ENCODE measurements around the gene SIX3. TPM values are rescaled to one million over a fixed set of nuclear protein-coding genes. Genes with fewer than 3 reads are reported as not detected.
A peak's percentile ranks its signal among the peaks of the same experiment; 100 is the strongest.

Gene SIX3
- total RNA-seq, 1 experiment from 2014 or later = 0.07 TPM

- intact Hi-C loops (cut with micrococcal nuclease) = no loop called here
These were observed 6.3 kb upstream of the SIX3 start for GRCh38 chr2:44934983-44935728.

GRCh38 chr2:44935729-44936098 lies 5.8 kb upstream of the SIX3 start:
- H3K27me3 ChIP-seq (ENCODE audit: low read length) = peaks cover 25% of the 10 kb centered on the region
- DNase-seq = no peak
- peak overlapping the region; percentile 65; the same call in 1 of the 2 replicates for H3K4me3 ChIP-seq (ENCODE audit: low read length)
- peak overlapping the region; percentile 86 for H2AFZ ChIP-seq (ENCODE audit: low read length)
- no peaks in the 10 kb centered on the region for H3K9me3 ChIP-seq (ENCODE audit: low read length)
- no peaks in the 10 kb centered on the region for H3K36me3 ChIP-seq (ENCODE audit: low read depth, low read length)
- intact Hi-C loops (cut with micrococcal nuclease) = no loop called here
- CTCF ChIA-PET = no interaction called here
- no peak overlapping the region for H3K9ac ChIP-seq (ENCODE audit: low read length)
- no peaks in the 10 kb centered on the region for H4K20me1 ChIP-seq (ENCODE audit: low read length)
- POLR2A ChIA-PET (ENCODE audit: unreplicated experiment) = no interaction called here
- no peaks in the 10 kb centered on the region for H3F3A ChIP-seq (ENCODE audit: low read length, unreplicated experiment)
- no peak overlapping the region for H3K27ac ChIP-seq (ENCODE audit: low read length)
- TF ChIP-seq EZH2 (IDR thresholded peaks at IDR 0.05; ENCODE audit: low read length, unreplicated experiment) (no peak), CTCF (conservative IDR thresholded peaks at IDR 0.05; ENCODE audit: low read depth, low read length) (no peak), EZH2phosphoT487 (IDR thresholded peaks at IDR 0.05; ENCODE audit: borderline replicate concordance, low read length) (no peak)
- H3K4me2 ChIP-seq (ENCODE audit: low read length) = peak overlapping the region; percentile 96
- no peak for ATAC-seq
- no peaks in the 10 kb centered on the region for H3K79me2 ChIP-seq (ENCODE audit: low read length)
- BruUV-seq (replicated peaks) = no TSS peak
- peaks cover 9% of the 10 kb centered on the region; the same call in 1 of the 2 replicates for H3K4me1 ChIP-seq (ENCODE audit: insufficient read depth, low read length)
- H3K9me2 ChIP-seq (replicated peaks; ENCODE audit: low read length) = no peaks in the 10 kb centered on the region

More at GRCh38 chr2:44934983-44935728, 6.3 kb upstream of the SIX3 start:
- Histone ChIP-seq H3K9me3 (ENCODE audit: low read length) (no peaks in the 10 kb centered on the region), H3F3A (ENCODE audit: low read length, unreplicated experiment) (no peaks in the 10 kb centered on the region), H3K79me2 (ENCODE audit: low read length) (no peaks in the 10 kb centered on the region), H3K27ac (ENCODE audit: low read length) (no peak overlapping the region), H3K4me3 (ENCODE audit: low read length) (peak overlapping the region; percentile 65), H3K4me2 (ENCODE audit: low read length) (peak overlapping the region; percentile 96), H3K4me1 (ENCODE audit: insufficient read depth, low read length) (peaks cover 9% of the 10 kb centered on the region; the same call in 1 of the 2 replicates), H3K36me3 (ENCODE audit: low read depth, low read length) (no peaks in the 10 kb centered on the region), H3K27me3 (ENCODE audit: low read length) (peaks cover 25% of the 10 kb centered on the region), H3K9me2 (replicated peaks; ENCODE audit: low read length) (no peaks in the 10 kb centered on the region), H3K9ac (ENCODE audit: low read length) (no peak overlapping the region), H4K20me1 (ENCODE audit: low read length) (no peaks in the 10 kb centered on the region), H2AFZ (ENCODE audit: low read length) (peak overlapping the region; percentile 86)
- TF ChIP-seq CTCF (conservative IDR thresholded peaks at IDR 0.05; ENCODE audit: low read depth, low read length) (no peak), EZH2phosphoT487 (IDR thresholded peaks at IDR 0.05; ENCODE audit: borderline replicate concordance, low read length) (peak; percentile 74; the same call in 1 of the 2 replicates), EZH2 (IDR thresholded peaks at IDR 0.05; ENCODE audit: low read length, unreplicated experiment) (peak; percentile 90)
- no TSS peak for BruUV-seq (replicated peaks)
- CTCF ChIA-PET = no interaction called here
- POLR2A ChIA-PET (ENCODE audit: unreplicated experiment) = no interaction called here
- DNase-seq (no peak), ATAC-seq (peak; percentile 27)

GRCh38 chr2:44936275-44936674 lies 5.2 kb upstream of the SIX3 start:
- intact Hi-C loops (cut with micrococcal nuclease) = no loop called here
- H3K4me2 ChIP-seq (ENCODE audit: low read length) = no peak overlapping the region
- H3K27me3 ChIP-seq (ENCODE audit: low read length) = peaks cover 25% of the 10 kb centered on the region
- no peak overlapping the region for H3K4me3 ChIP-seq (ENCODE audit: low read length)
- H3K36me3 ChIP-seq (ENCODE audit: low read depth, low read length) = no peaks in the 10 kb centered on the region
- H3K9me2 ChIP-seq (replicated peaks; ENCODE audit: low read length) = no peaks in the 10 kb centered on the region
- no TSS peak for BruUV-seq (replicated peaks)
- no peaks in the 10 kb centered on the region for H3F3A ChIP-seq (ENCODE audit: low read length, unreplicated experiment)
- DNase-seq (no peak), ATAC-seq (no peak)
- no peaks in the 10 kb centered on the region for H3K79me2 ChIP-seq (ENCODE audit: low read length)
- no peaks in the 10 kb centered on the region for H3K9me3 ChIP-seq (ENCODE audit: low read length)
- TF ChIP-seq EZH2 (IDR thresholded peaks at IDR 0.05; ENCODE audit: low read length, unreplicated experiment) (no peak), EZH2phosphoT487 (IDR thresholded peaks at IDR 0.05; ENCODE audit: borderline replicate concordance, low read length) (no peak)
- H3K27ac ChIP-seq (ENCODE audit: low read length) = no peak overlapping the region
- no peak overlapping the region for H2AFZ ChIP-seq (ENCODE audit: low read length)
- ChIA-PET CTCF (no interaction called here), POLR2A (ENCODE audit: unreplicated experiment) (no interaction called here)
- no peak overlapping the region for H3K9ac ChIP-seq (ENCODE audit: low read length)
- H4K20me1 ChIP-seq (ENCODE audit: low read length) = no peaks in the 10 kb centered on the region
- H3K4me1 ChIP-seq (ENCODE audit: insufficient read depth, low read length) = peaks cover 9% of the 10 kb centered on the region
